T1000 (cell line): ENCODE measurements around the gene PBX3.

Experiments
- DNase-seq: peaks from one replicate; lab custom pipeline; 2025; ENCODE audit warnings: mixed read lengths; lab: John Stamatoyannopoulos, UW

Gene PBX3

GRCh38 chr9:125949703-125950460 is 202.7 kb downstream of the PBX3 start:
- no peak for DNase-seq

GRCh38 chr9:125950880-125951471 is 203.8 kb downstream of the PBX3 start:
- DNase-seq, result no peak

GRCh38 chr9:125953314-125954019 is 206.3 kb downstream of the PBX3 start:
- DNase-seq, result no peak

GRCh38 chr9:125956102-125956501 is 208.9 kb downstream of the PBX3 start:
- DNase-seq, result no peak

- DNase-seq, result no peak
Observed at GRCh38 chr9:125959315-125959714, 212.1 kb downstream of the PBX3 start.

- no peak for DNase-seq
Observed at GRCh38 chr9:125959951-125960619, 212.9 kb downstream of the PBX3 start.

GRCh38 chr9:125960626-125961025 is 213.5 kb downstream of the PBX3 start:
- DNase-seq, result no peak

- DNase-seq, result no peak
Observed at GRCh38 chr9:125961072-125961471, 213.9 kb downstream of the PBX3 start.

GRCh38 chr9:125963932-125964331 is 216.8 kb downstream of the PBX3 start:
- no peak for DNase-seq

- no peak for DNase-seq
Observed at GRCh38 chr9:125964702-125965225, 217.6 kb downstream of the PBX3 start.

GRCh38 chr9:125965477-125965876 is 218.3 kb downstream of the PBX3 start:
- no peak for DNase-seq

- DNase-seq, result no peak
Observed at GRCh38 chr9:125966466-125966865, 219.3 kb downstream of the PBX3 start.

- DNase-seq, result no peak
Observed at GRCh38 chr9:125966959-125967711, 220.0 kb downstream of the PBX3 start.

- no peak for DNase-seq
Observed at GRCh38 chr9:125968714-125969374, 221.7 kb downstream of the PBX3 start.

- DNase-seq, result no peak
Observed at GRCh38 chr9:125969462-125969861, 222.3 kb downstream of the PBX3 start.

- DNase-seq, result no peak
Observed at GRCh38 chr9:125969868-125970267, 222.7 kb downstream of the PBX3 start.

GRCh38 chr9:125970340-125970739 is 223.2 kb downstream of the PBX3 start:
- DNase-seq, result no peak

- DNase-seq, result no peak
Observed at GRCh38 chr9:125971050-125971449, 223.9 kb downstream of the PBX3 start.

- no peak for DNase-seq
Observed at GRCh38 chr9:125972012-125972729, 225.0 kb downstream of the PBX3 start.

- no peak for DNase-seq
Observed at GRCh38 chr9:125973547-125973946, 226.4 kb downstream of the PBX3 start.
